ENCODE data around the gene RSAD1.
A peak's percentile ranks its signal among the peaks of the same experiment; 100 is the strongest.
"Not testable (repeated sequence)": the region's sequence is repeated elsewhere in the genome, so short reads cannot be mapped to it uniquely, and the experiment has no call there.

Gene RSAD1

DNA sequence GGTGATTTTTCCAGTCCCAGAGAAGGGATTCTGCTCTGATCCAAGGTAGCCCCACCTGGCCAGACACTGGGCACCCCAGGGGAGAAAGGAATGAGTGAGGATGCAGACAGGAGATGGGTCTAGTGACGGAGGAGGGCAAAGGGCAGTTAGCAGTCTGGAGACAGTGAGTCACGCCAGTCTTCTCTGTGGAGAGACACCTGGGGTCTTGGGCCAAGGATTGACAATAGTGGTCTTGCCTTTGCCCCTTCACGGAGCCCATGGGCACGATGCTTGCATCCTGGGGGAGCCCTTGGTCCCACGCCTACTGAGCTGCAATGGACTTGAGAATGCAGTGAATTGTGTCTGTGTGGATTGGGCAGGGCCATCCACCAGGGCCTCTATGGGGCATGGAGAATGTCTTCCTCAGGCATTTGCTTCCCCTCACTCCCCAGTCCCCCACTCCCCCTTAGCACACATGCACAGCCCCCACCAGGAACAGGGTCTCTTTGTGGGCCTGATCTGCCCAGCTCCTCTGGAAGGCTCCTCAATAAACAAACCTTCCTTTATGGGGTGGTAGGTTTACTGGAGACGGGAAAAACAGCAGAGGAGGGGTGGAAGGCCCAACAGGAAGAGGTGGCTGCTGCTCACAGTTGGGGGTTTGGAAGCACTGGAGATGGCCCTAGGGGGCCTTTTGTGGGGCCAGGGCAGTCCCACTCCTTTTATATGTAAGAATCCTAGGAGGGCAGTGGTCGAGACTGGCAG, 11.4 kb upstream of the RSAD1 start:
- Histone ChIP-seq H3K9me3 (ENCODE audit: control insufficient read depth, low read length) (no peaks in the 10 kb centered on the region), H3K4me3 (ENCODE audit: extremely low read depth, insufficient read depth, low read length, poor library complexity, severe bottlenecking) (no peak overlapping the region), H3K27ac (ENCODE audit: low read depth, low read length, severe bottlenecking) (no peak overlapping the region), H3K4me1 (ENCODE audit: control insufficient read depth, insufficient read depth, low read length, poor library complexity, severe bottlenecking) (no peaks in the 10 kb centered on the region), H3K36me3 (ENCODE audit: control insufficient read depth, insufficient read depth, low read length) (peaks cover 5% of the 10 kb centered on the region)
- 81 to 92% methylated on average over 5 of the region's 7 CpGs for WGBS, 2 experiments (ENCODE audit: insufficient coverage in 2 of 2)

DNA sequence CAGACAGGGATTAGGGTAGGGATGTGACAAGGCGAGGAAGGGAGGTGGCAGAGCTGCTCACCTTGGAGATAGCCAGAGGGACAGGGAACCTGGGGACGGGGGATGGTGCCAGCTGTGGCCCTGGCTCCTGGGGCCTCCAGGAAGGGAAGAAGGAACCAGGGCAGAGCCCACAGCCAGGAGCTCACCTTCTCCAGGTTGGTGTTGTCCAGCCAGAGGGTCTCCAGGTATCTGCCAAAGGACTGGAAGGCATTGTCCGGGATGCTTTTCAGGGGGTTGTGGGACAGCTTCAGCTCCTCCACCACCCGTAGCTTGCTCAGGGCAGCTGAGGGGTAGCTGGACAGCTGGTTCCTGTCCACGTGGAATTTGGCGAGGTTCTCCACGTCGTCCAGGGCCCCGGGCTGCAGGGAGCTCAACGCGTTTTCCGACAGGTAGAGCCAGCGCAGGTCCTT, 10.8 kb upstream of the RSAD1 start:
- Histone ChIP-seq H3K4me1 (ENCODE audit: control insufficient read depth, insufficient read depth, low read length, poor library complexity, severe bottlenecking) (no peaks in the 10 kb centered on the region), H3K4me3 (ENCODE audit: extremely low read depth, insufficient read depth, low read length, poor library complexity, severe bottlenecking) (no peak overlapping the region), H3K9me3 (ENCODE audit: control insufficient read depth, low read length) (no peaks in the 10 kb centered on the region), H3K36me3 (ENCODE audit: control insufficient read depth, insufficient read depth, low read length) (no peaks in the 10 kb centered on the region), H3K27ac (ENCODE audit: low read depth, low read length, severe bottlenecking) (no peak overlapping the region)
- WGBS, 2 experiments (ENCODE audit: insufficient coverage in 2 of 2): 85 to 90% methylated on average over 13 of the region's 13 CpGs

DNA sequence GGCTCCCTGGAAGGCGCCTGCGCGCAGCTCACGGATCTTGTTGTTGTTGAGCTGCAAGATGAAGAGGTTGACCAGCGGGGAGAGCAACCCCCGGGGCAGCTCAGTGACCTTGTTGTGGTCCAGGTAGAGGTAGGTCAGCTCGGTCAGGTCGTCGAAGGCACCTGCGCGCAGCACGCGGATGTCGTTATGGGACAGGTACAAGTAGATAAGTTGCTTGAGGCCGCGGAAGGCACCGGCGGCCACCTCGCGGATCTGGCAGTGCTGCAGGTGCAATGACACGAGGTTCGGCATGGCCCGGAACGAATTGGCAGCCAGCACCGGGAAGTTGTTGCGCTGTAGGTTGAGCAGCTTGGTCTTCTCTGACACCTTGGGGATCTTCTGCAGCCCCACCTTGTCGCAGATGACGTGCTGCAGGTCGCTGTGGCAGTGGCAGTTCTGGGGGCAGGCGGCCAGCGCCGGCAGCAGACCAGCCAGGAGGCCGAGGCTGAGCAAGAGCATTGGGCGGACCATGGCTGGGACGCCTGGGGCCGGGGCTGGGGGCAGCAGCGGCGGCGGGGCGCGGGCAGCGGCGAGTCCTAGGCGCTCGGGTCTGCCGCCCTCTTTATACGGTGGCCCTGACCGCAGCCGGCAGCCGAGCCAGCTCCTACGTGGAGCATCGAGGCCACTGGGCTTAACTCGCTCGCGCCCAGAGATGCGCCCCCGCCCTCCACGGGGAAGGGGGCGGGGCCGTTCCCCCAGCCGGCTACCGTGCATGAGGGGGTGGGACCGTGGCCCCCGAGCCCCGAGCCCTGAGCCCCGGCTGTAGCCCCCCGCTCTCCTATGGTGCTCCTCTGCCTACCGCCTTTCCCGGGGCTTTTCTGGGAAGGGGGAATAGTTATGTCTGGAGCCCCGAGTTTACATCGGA, 10.1 kb upstream of the RSAD1 start, which contains the start of gene CHAD:
Gene CHAD, minus strand, starts transcription at position 577 of the 904 bp plus-strand sequence. Its CDS starts 67 bp downstream, at position 510.
- H3K27ac ChIP-seq (ENCODE audit: low read depth, low read length, severe bottlenecking): no peak within 1 kb of the TSS
- H3K9me3 ChIP-seq (ENCODE audit: control insufficient read depth, low read length): no peaks in the 10 kb centered on the region
- peak within 1 kb of the TSS; percentile 21 for H3K4me3 ChIP-seq (ENCODE audit: extremely low read depth, insufficient read depth, low read length, poor library complexity, severe bottlenecking)
- no peaks in the 10 kb centered on the region for H3K4me1 ChIP-seq (ENCODE audit: control insufficient read depth, insufficient read depth, low read length, poor library complexity, severe bottlenecking)
- 57 to 62% methylated on average over 47 to 60 of the region's 71 CpGs for WGBS, 2 experiments (ENCODE audit: insufficient coverage in 2 of 2)
- H3K36me3 ChIP-seq (ENCODE audit: control insufficient read depth, insufficient read depth, low read length): no peaks in the 10 kb centered on the region

DNA sequence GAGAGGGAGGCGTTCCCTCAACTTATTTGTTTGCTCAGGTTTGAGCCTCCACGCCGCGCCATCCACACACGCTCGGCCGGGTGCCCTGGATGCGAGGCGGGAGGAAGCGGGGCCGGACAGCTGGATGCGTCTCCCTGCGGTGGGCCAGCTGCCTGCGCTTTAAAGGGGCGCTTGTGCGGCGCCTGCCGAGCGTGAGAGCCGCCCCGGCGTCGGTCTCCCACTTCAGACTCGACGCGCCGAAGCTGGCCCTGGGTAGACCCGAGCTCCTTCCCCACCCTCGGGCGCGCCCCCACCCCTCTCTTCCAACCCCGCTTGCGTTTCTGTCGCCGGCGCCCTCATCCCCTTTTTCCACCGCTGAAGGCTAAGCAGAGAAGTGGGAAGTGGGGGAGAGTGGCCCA, 9.5 kb upstream of the RSAD1 start:
- Histone ChIP-seq H3K9me3 (ENCODE audit: control insufficient read depth, low read length) (no peaks in the 10 kb centered on the region), H3K4me1 (ENCODE audit: control insufficient read depth, insufficient read depth, low read length, poor library complexity, severe bottlenecking) (no peaks in the 10 kb centered on the region), H3K27ac (ENCODE audit: low read depth, low read length, severe bottlenecking) (no peak overlapping the region), H3K36me3 (ENCODE audit: control insufficient read depth, insufficient read depth, low read length) (no peaks in the 10 kb centered on the region), H3K4me3 (ENCODE audit: extremely low read depth, insufficient read depth, low read length, poor library complexity, severe bottlenecking) (no peak overlapping the region)
- WGBS, 2 experiments (ENCODE audit: insufficient coverage in 2 of 2): 30 to 46% methylated on average over 21 to 30 of the region's 37 CpGs

DNA sequence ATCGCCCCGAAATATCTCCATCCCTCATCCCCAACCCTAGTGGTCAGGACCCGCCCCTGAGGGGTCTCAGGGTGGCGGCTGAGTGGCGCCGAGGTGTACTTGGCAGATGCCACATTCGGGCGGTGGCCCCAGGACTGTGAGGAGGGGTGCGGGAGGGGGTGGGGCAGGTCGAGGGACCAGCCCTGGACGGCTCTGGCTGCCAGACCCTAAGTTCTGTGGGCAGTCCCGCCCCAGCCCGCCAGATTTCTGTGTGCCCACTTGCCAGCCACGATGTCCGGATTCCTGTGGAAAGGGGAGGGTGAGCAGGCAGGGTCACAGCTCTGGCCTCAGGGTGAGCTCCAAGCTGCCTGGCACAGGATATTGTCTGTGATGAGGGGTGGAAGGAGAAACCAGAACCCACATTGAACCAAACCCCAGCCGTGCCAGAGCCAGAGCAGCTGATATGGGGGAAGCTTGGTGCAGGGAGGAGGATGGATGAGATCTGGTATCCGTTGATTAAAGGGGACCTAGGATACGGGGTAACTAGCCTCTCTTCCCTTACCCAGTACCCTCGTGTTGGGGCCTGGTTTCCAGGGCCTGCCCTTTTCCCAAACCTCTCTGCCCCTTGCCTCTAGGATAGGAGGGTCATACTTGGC, 8.9 kb upstream of the RSAD1 start:
- H3K4me1 ChIP-seq (ENCODE audit: control insufficient read depth, insufficient read depth, low read length, poor library complexity, severe bottlenecking): no peaks in the 10 kb centered on the region
- no peaks in the 10 kb centered on the region for H3K36me3 ChIP-seq (ENCODE audit: control insufficient read depth, insufficient read depth, low read length)
- H3K27ac ChIP-seq (ENCODE audit: low read depth, low read length, severe bottlenecking): no peak overlapping the region
- H3K4me3 ChIP-seq (ENCODE audit: extremely low read depth, insufficient read depth, low read length, poor library complexity, severe bottlenecking): no peak overlapping the region
- WGBS, 2 experiments (ENCODE audit: insufficient coverage in 2 of 2): 80 to 89% methylated on average over 1 to 16 of the region's 19 CpGs
- no peaks in the 10 kb centered on the region for H3K9me3 ChIP-seq (ENCODE audit: control insufficient read depth, low read length)

DNA sequence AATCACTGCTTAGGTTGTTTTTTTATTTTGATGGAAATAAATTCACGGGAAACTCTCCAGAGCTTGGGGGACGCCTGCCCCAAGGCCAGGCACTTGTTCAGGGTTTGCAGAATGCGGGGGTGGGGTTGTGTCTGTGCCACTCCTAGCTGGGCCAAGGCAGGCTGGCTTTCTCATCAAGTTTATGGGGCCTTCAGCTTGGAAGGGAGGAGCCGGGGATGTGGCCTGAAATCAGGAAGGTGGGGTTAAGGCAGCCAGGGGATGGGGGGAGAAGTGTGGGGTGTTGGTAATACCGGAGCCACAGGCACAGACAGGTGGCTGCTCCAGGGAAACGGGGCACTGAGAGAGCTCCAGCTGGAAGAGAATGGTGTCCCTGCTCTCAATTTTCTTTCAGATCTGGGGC, 8.2 kb upstream of the RSAD1 start:
- WGBS, 2 experiments (ENCODE audit: insufficient coverage in 2 of 2): 86 to 87% methylated on average over 5 to 6 of the region's 6 CpGs
- H3K4me3 ChIP-seq (ENCODE audit: extremely low read depth, insufficient read depth, low read length, poor library complexity, severe bottlenecking): no peak overlapping the region
- H3K4me1 ChIP-seq (ENCODE audit: control insufficient read depth, insufficient read depth, low read length, poor library complexity, severe bottlenecking): no peaks in the 10 kb centered on the region
- H3K27ac ChIP-seq (ENCODE audit: low read depth, low read length, severe bottlenecking): no peak overlapping the region
- H3K9me3 ChIP-seq (ENCODE audit: control insufficient read depth, low read length): no peaks in the 10 kb centered on the region
- H3K36me3 ChIP-seq (ENCODE audit: control insufficient read depth, insufficient read depth, low read length): no peaks in the 10 kb centered on the region

DNA sequence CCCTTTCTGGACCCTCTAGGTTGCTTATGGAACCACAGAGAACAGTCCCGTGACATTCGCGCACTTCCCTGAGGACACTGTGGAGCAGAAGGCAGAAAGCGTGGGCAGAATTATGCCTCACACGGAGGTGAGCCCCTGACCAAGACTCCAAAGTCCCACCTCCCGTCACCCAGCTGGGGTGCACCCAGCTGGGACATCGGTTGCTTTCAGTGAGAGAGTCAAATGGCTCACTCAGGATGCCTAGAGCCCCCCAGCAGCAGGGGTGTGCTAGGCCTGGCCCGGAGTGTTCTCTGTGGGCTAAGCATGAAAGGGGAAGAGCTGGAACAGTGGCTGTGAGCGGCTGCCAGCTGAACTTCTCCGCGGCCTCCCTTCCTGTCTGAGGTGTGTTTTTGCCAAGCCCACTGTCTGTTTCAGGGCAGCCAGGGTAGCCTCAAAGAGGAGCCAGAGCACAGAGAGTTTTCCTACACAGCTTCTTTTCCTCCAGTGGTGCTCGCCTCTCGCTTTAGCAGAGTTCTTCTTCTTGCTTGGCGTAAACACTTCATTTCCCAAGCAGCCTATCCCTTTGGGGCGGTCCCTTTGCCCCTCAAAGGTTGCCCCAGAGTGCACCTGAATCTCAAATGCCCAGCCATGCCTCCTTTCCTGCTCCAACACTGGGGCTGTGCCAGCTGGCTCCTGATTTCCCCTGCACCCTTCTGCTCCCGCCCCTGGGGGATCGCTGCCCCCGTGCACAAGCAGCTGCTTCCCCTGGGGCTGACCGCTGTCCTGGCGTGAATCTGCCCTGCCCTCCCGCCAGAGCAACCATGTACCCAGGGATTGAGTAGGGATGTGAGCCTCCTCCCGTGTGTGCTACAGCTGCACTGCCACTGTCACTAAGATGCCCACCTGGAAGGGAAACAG, 7.4 kb upstream of the RSAD1 start:
- H3K27ac ChIP-seq (ENCODE audit: low read depth, low read length, severe bottlenecking): no peak overlapping the region
- no peaks in the 10 kb centered on the region for H3K36me3 ChIP-seq (ENCODE audit: control insufficient read depth, insufficient read depth, low read length)

DNA sequence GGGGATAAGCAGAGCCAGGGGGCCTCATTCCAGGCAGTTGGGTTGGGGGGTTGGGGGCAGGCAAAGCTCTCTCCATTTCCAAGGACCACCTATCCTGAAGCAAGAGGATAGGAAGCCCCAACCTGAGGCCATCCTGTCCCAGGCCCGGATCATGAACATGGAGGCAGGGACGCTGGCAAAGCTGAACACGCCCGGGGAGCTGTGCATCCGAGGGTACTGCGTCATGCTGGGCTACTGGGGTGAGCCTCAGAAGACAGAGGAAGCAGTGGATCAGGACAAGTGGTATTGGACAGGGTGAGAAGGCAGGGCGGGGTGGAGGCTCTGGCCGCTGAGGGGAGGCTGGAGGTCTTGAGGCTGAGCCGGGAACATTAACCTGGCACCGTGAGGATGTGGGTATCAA, 6.4 kb upstream of the RSAD1 start:
- WGBS, 2 experiments (ENCODE audit: insufficient coverage in 2 of 2): 94 to 98% methylated on average over 10 of the region's 10 CpGs
- H3K36me3 ChIP-seq (ENCODE audit: control insufficient read depth, insufficient read depth, low read length): no peaks in the 10 kb centered on the region
- no peak overlapping the region for H3K4me3 ChIP-seq (ENCODE audit: extremely low read depth, insufficient read depth, low read length, poor library complexity, severe bottlenecking)
- no peaks in the 10 kb centered on the region for H3K9me3 ChIP-seq (ENCODE audit: control insufficient read depth, low read length)
- no peak overlapping the region for H3K27ac ChIP-seq (ENCODE audit: low read depth, low read length, severe bottlenecking)
- H3K4me1 ChIP-seq (ENCODE audit: control insufficient read depth, insufficient read depth, low read length, poor library complexity, severe bottlenecking): no peaks in the 10 kb centered on the region

More for the DNA sequence above, 7.4 kb upstream of the RSAD1 start:
- WGBS, 2 experiments (ENCODE audit: insufficient coverage in 2 of 2): 91 to 93% methylated on average over 22 of the region's 22 CpGs
- Histone ChIP-seq H3K4me1 (ENCODE audit: control insufficient read depth, insufficient read depth, low read length, poor library complexity, severe bottlenecking) (no peaks in the 10 kb centered on the region), H3K4me3 (ENCODE audit: extremely low read depth, insufficient read depth, low read length, poor library complexity, severe bottlenecking) (no peak overlapping the region), H3K9me3 (ENCODE audit: control insufficient read depth, low read length) (no peaks in the 10 kb centered on the region)

DNA sequence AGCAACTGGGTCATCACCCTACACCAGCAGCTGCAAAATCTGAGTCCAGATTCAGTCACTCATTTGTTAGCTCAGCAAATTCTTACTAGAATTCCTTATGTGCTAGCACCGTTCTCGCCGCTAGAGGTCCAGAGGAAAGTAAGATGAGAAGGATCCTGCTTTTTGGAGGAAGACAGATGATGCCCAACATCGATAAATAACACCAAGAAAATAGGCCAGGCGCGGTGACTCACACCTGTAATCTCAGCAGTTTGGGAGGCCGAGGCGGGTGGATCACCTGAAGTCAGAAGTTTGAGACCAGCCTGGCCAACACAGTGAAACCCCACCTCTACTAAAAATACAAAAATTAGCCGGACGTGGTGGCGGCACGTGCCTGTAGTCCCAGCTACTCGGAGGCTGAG, 5.9 kb upstream of the RSAD1 start:
- 92% methylated on average over 5 to 8 of the region's 13 CpGs for WGBS, 2 experiments (ENCODE audit: insufficient coverage in 2 of 2)

DNA sequence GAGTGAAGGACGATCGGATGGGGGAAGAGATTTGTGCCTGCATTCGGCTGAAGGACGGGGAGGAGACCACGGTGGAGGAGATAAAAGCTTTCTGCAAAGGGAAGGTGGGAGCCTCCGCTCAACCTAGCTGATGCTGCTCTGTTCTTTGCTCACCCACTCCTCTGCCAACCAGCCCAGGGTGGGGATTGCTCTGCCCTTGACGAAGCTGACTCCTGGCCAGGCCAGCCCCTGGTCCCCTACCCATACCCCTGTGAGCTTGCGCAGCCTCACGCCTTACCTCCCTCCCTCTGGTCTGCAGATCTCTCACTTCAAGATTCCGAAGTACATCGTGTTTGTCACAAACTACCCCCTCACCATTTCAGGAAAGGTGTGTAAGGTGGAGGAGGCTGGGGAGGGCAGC, 4.8 kb upstream of the RSAD1 start:
- no peak overlapping the region for H3K4me3 ChIP-seq (ENCODE audit: extremely low read depth, insufficient read depth, low read length, poor library complexity, severe bottlenecking)
- H3K27ac ChIP-seq (ENCODE audit: low read depth, low read length, severe bottlenecking): no peak overlapping the region
- H3K36me3 ChIP-seq (ENCODE audit: control insufficient read depth, insufficient read depth, low read length): no peaks in the 10 kb centered on the region
- H3K9me3 ChIP-seq (ENCODE audit: control insufficient read depth, low read length): no peaks in the 10 kb centered on the region
- 83 to 99% methylated on average over 3 to 9 of the region's 11 CpGs for WGBS, 2 experiments (ENCODE audit: insufficient coverage in 2 of 2)
- H3K4me1 ChIP-seq (ENCODE audit: control insufficient read depth, insufficient read depth, low read length, poor library complexity, severe bottlenecking): no peaks in the 10 kb centered on the region

More for the DNA sequence above, 5.9 kb upstream of the RSAD1 start:
- H3K4me1 ChIP-seq (ENCODE audit: control insufficient read depth, insufficient read depth, low read length, poor library complexity, severe bottlenecking); H3K27ac ChIP-seq (ENCODE audit: low read depth, low read length, severe bottlenecking); H3K36me3 ChIP-seq (ENCODE audit: control insufficient read depth, insufficient read depth, low read length); H3K4me3 ChIP-seq (ENCODE audit: extremely low read depth, insufficient read depth, low read length, poor library complexity, severe bottlenecking); H3K9me3 ChIP-seq (ENCODE audit: control insufficient read depth, low read length): not testable (repeated sequence)
